Measurements from ENCODE around the gene PCDHB9.
"Not testable (repeated sequence)": the region's sequence is repeated elsewhere in the genome, so short reads cannot be mapped to it uniquely, and the experiment has no call there.

The PCDHB9 gene

GRCh38 chr5:141223112-141223783 lies 36.3 kb downstream of the PCDHB9 start, which contains the start of gene PCDHB14:
Gene PCDHB14, plus strand, starts transcription at chr5:141223343. Its CDS starts 163 bp downstream, at chr5:141223506.
- in situ Hi-C loops (cut with HindIII; ENCODE audit: low pct_ligation_motif_present, low pct_unique_long_range_greater_than_20kb, low sequenced_read_pairs): no loop called here
- peak; percentile 62 for DNase-seq

GRCh38 chr5:141224844-141225243 lies 37.9 kb downstream of the PCDHB9 start:
- in situ Hi-C loops (cut with HindIII; ENCODE audit: low pct_ligation_motif_present, low pct_unique_long_range_greater_than_20kb, low sequenced_read_pairs); DNase-seq: not testable (repeated sequence)

- in situ Hi-C loops (cut with HindIII; ENCODE audit: low pct_ligation_motif_present, low pct_unique_long_range_greater_than_20kb, low sequenced_read_pairs); DNase-seq: not testable (repeated sequence)
These were observed 38.5 kb downstream of the PCDHB9 start for GRCh38 chr5:141225421-141225820.

DNA sequence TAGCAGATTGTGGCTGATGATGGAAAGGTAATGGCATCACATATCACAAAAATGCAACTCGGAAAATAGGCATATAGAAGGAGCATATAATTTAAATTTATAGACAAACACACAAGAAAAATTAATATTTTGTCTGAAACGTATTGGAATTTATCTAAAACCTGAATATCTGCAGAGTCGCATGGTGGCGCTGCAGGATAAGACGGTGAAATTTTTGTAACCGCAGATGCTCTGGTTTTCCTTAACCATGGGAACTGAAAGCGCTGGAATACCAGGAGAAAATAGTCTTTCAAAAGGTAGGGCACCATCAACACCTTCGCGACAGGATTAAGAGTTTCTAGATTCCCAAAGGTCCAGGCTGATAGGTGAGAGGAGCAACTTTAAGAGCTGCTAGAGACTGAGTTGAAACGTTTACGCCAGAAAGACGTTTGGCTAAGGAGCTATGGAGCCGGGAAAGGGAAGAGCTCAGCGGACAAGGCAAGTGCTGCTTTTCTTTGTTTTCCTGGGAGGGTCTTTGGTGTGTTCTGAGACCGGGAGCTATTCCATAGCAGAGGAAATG lies 47.2 kb downstream of the PCDHB9 start:
- DNase-seq: no peak
- in situ Hi-C loops (cut with HindIII; ENCODE audit: low pct_ligation_motif_present, low pct_unique_long_range_greater_than_20kb, low sequenced_read_pairs): no loop called here

DNA sequence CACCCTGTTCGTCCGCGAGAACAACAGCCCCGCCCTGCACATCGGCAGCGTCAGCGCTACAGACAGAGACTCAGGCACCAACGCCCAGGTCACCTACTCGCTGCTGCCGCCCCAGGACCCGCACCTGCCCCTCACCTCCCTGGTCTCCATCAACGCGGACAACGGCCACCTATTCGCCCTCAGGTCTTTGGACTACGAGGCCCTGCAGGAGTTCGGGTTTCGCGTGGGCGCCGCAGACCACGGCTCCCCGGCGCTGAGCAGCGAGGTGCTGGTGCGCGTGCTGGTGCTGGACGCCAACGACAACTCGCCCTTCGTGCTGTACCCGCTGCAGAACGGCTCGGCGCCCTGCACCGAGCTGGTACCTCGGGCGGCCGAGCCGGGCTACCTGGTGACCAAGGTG lies 49.0 kb downstream of the PCDHB9 start:
- in situ Hi-C loops (cut with HindIII; ENCODE audit: low pct_ligation_motif_present, low pct_unique_long_range_greater_than_20kb, low sequenced_read_pairs); DNase-seq: not testable (repeated sequence)

GRCh38 chr5:141236516-141237313 lies 49.8 kb downstream of the PCDHB9 start:
- in situ Hi-C loops (cut with HindIII; ENCODE audit: low pct_ligation_motif_present, low pct_unique_long_range_greater_than_20kb, low sequenced_read_pairs): no loop called here

More at GRCh38 chr5:141236516-141237313, 49.8 kb downstream of the PCDHB9 start:
- no peak for DNase-seq
